Body of pancreas (tissue), 4 donors: ENCODE measurements around the gene UCP2.

Source experiments
- CTCF ChIP-seq, 7 experiments: fragments of 450-650 bp in 4 of 7; fragments of 200-600 bp in 3 of 7; sonication (generic) in 3 of 7; IDR thresholded peaks; one replicate each; pipeline ENCODE4 v1.5.1; 2016 to 2019; ENCODE audit warnings: antibody characterized with exemption in 7 of 7
- POLR2A ChIP-seq, 3 donors: fragments of 450-650 bp; IDR thresholded peaks; one replicate each; pipeline ENCODE4 v1.6.1; 2016; ENCODE audit warnings: antibody characterized with exemption in 3 of 3, mild to moderate bottlenecking in 2 of 3

- TF ChIP-seq CTCF (IDR thresholded peaks at IDR 0.05) (no peak), POLR2A (IDR thresholded peaks at IDR 0.05) (no peak)
Measured at GRCh38 chr11:73963861-73964260, 18.8 kb downstream of the UCP2 start.
